Gastroesophageal sphincter (tissue), 4 donors: ENCODE measurements around the gene ANKS1B. TPM values are rescaled to one million over a fixed set of nuclear protein-coding genes. Genes with fewer than 3 reads are reported as not detected.

Experiments used
- ATAC-seq: fragments of 150-250 bp; one replicate; pipeline ENCODE4 v1.9.1; 2016; ENCODE audit warnings: mild to moderate bottlenecking, moderate library complexity
- H3K27ac ChIP-seq, 4 donors: fragments of 200-600 bp; sonication (generic) in 3 of 4; 1 replicate in 3 of 4; 2 replicates in 1 of 4; pipeline ENCODE4 v1.5.1; 2016 to 2019
- H3K27me3 ChIP-seq: fragments of 200-600 bp; sonication (generic); one replicate; pipeline ENCODE4 v1.5.1; 2019
- H3K36me3 ChIP-seq, 2 donors: fragments of 200-600 bp; sonication (generic); one replicate each; pipeline ENCODE4 v1.5.1; 2019; ENCODE audit warnings: control low read depth in 1 of 2
- H3K4me1 ChIP-seq, 3 donors: fragments of 200-600 bp; sonication (generic); 1 replicate in 2 of 3; 2 replicates in 1 of 3; pipeline ENCODE4 v1.5.1; 2016 to 2019; ENCODE audit warnings: control low read depth in 2 of 3
- H3K4me3 ChIP-seq, 2 donors: fragments of 200-600 bp; sonication (generic); one replicate each; pipeline ENCODE4 v1.5.1; 2019; ENCODE audit warnings: mild to moderate bottlenecking in 1 of 2, moderate library complexity in 1 of 2
- H3K9me3 ChIP-seq, 3 donors: fragments of 200-600 bp; sonication (generic); one replicate each; pipeline ENCODE4 v1.5.1; 2017 to 2019; ENCODE audit warnings: control low read depth in 2 of 3
- CTCF ChIP-seq, 4 experiments: fragments of 200-600 bp in 2 of 4; fragments of 450-650 bp in 2 of 4; sonication (generic) in 1 of 4; IDR thresholded peaks; one replicate each; pipeline ENCODE4 v1.5.1; 2017 to 2019; ENCODE audit warnings: antibody characterized with exemption in 4 of 4, mild to moderate bottlenecking in 2 of 4, moderate library complexity in 2 of 4
- EP300 ChIP-seq: sonication (generic); formaldehyde crosslinking; IDR thresholded peaks from one replicate; pipeline ENCODE4 v1.6.1; 2017; ENCODE audit warnings: antibody characterized with exemption, mild to moderate bottlenecking
- POLR2A ChIP-seq, 2 donors: fragments of 450-650 bp; IDR thresholded peaks; one replicate each; pipeline ENCODE4 v1.6.1; 2017; ENCODE audit warnings: antibody characterized with exemption in 2 of 2, mild to moderate bottlenecking in 2 of 2, moderate library complexity in 1 of 2
- POLR2AphosphoS5 ChIP-seq: sonication (generic); formaldehyde crosslinking; IDR thresholded peaks from one replicate; pipeline ENCODE4 v1.6.1; 2017; ENCODE audit warnings: antibody characterized with exemption
- WGBS, 2 donors: methylation state at CpG; one replicate each; pipeline ENCODE4 v1.1.5; 2018; ENCODE audit warnings: low coverage in 1 of 2; 5-methylcytosine and 5-hydroxymethylcytosine counted together
- total RNA-seq, 4 donors: library from RNA; depleted of rRNA; stranded (reverse); fragments of >200 nt; gene quantifications; one replicate each; pipeline ENCODE4 v1.1.0, GENCODE V29; 2016

The ANKS1B gene
- total RNA-seq, 4 donors from 2014 or later: 9.9 to 31.1 (median 21.4) TPM

- H3K4me3 ChIP-seq: no peak overlapping the region
- no peak for TF ChIP-seq EP300
- H3K4me1 ChIP-seq: no peaks in the 10 kb centered on the region
- H3K27ac ChIP-seq: no peak overlapping the region
- no peaks in the 10 kb centered on the region for H3K9me3 ChIP-seq
- H3K27me3 ChIP-seq: no peaks in the 10 kb centered on the region
- H3K36me3 ChIP-seq: no peaks in the 10 kb centered on the region
- ATAC-seq: no peak
- WGBS, 2 donors: 49 to 71% methylated on average over 3 to 4 of the region's 5 CpGs
Observed at GRCh38 chr12:99068993-99069747, 915.6 kb downstream of the ANKS1B start.

GRCh38 chr12:99067171-99067785 lies 917.5 kb downstream of the ANKS1B start:
- Histone ChIP-seq H3K4me1 (no peaks in the 10 kb centered on the region), H3K4me3 (no peak overlapping the region), H3K27ac (no peak overlapping the region), H3K36me3 (no peaks in the 10 kb centered on the region), H3K27me3 (no peaks in the 10 kb centered on the region), H3K9me3 (no peaks in the 10 kb centered on the region)
- TF ChIP-seq POLR2A (IDR thresholded peaks at IDR 0.05) (no peak), POLR2AphosphoS5 (no peak), EP300 (no peak), CTCF (IDR thresholded peaks at IDR 0.05) (no peak)
- WGBS, 2 donors: 86 to 93% methylated on average over 1 of the region's 1 CpG
- ATAC-seq: no peak

GRCh38 chr12:99066726-99067125 lies 918.0 kb downstream of the ANKS1B start:
- H3K4me3 ChIP-seq: no peak overlapping the region
- no peaks in the 10 kb centered on the region for H3K4me1 ChIP-seq
- WGBS, 2 donors: 60 to 66% methylated on average over 3 of the region's 3 CpGs
- ATAC-seq: no peak
- no peaks in the 10 kb centered on the region for H3K9me3 ChIP-seq
- H3K27me3 ChIP-seq: no peaks in the 10 kb centered on the region
- TF ChIP-seq POLR2A (IDR thresholded peaks at IDR 0.05): no peak
- no peak for TF ChIP-seq CTCF (IDR thresholded peaks at IDR 0.05)
- no peak for TF ChIP-seq POLR2AphosphoS5
- no peak for TF ChIP-seq EP300
- no peak overlapping the region for H3K27ac ChIP-seq
- no peaks in the 10 kb centered on the region for H3K36me3 ChIP-seq

GRCh38 chr12:99063182-99063581 lies 921.6 kb downstream of the ANKS1B start:
- no peaks in the 10 kb centered on the region for H3K4me1 ChIP-seq
- ATAC-seq: no peak
- no peaks in the 10 kb centered on the region for H3K36me3 ChIP-seq
- H3K27me3 ChIP-seq: no peaks in the 10 kb centered on the region
- no peak overlapping the region for H3K4me3 ChIP-seq
- 70 to 76% methylated on average over 3 to 4 of the region's 4 CpGs for WGBS, 2 donors
- H3K9me3 ChIP-seq: no peaks in the 10 kb centered on the region
- H3K27ac ChIP-seq: no peak overlapping the region
- no peak for TF ChIP-seq CTCF (IDR thresholded peaks at IDR 0.05)
- no peak for TF ChIP-seq EP300
- no peak for TF ChIP-seq POLR2AphosphoS5
- TF ChIP-seq POLR2A (IDR thresholded peaks at IDR 0.05): no peak

- H3K4me1 ChIP-seq: no peaks in the 10 kb centered on the region
- H3K27me3 ChIP-seq: no peaks in the 10 kb centered on the region
- H3K36me3 ChIP-seq: no peaks in the 10 kb centered on the region
- H3K27ac ChIP-seq: no peak overlapping the region
- ATAC-seq: no peak
- H3K9me3 ChIP-seq: no peaks in the 10 kb centered on the region
- WGBS, 2 donors: 45 to 49% methylated on average over 9 of the region's 9 CpGs
- H3K4me3 ChIP-seq: no peak overlapping the region
- no peak for TF ChIP-seq CTCF (IDR thresholded peaks at IDR 0.05)
- no peak for TF ChIP-seq EP300
Observed at GRCh38 chr12:99059824-99060511, 924.8 kb downstream of the ANKS1B start.
